Prostate gland (tissue), 2 donors: ENCODE data around the gene BTBD9. TPM values are rescaled to one million over a fixed set of nuclear protein-coding genes. Genes with fewer than 3 reads are reported as not detected.
A peak's percentile ranks its signal among the peaks of the same experiment; 100 is the strongest.
"Not testable (repeated sequence)": the region's sequence is repeated elsewhere in the genome, so short reads cannot be mapped to it uniquely, and the experiment has no call there.

Experiments used
- DNase-seq: peaks from one replicate; pipeline ENCODE4 v3.0.0-alpha.2; 2019; ENCODE audit warnings: low spot score
- H3K27ac ChIP-seq, 2 donors: fragments of 200-600 bp; sonication (generic); 2 replicates each; pipeline ENCODE4 v1.5.1; 2017 to 2019
- H3K27me3 ChIP-seq: fragments of 200-600 bp; sonication (generic); replicated peaks from 2 replicates; pipeline ENCODE4 v1.5.1; 2019; ENCODE audit not compliant: insufficient read depth
- H3K36me3 ChIP-seq, 2 donors: fragments of 200-600 bp; sonication (generic); 1 replicate in 1 of 2; 2 replicates in 1 of 2; pipeline versions ENCODE4 v1.5.1 to v1.8.1; 2017 to 2019
- H3K4me1 ChIP-seq: fragments of 200-600 bp; sonication (generic); replicated peaks from 2 replicates; pipeline ENCODE4 v1.5.1; 2019
- H3K4me3 ChIP-seq, 2 donors: fragments of 200-600 bp; sonication (generic); 2 replicates each; pipeline ENCODE4 v1.5.1; 2017 to 2019
- H3K9me3 ChIP-seq: fragments of 200-600 bp; sonication (generic); 2 replicates; pipeline ENCODE4 v1.5.1; 2017
- CTCF ChIP-seq, 4 experiments: fragments of 200-600 bp in 2 of 4; fragments of 450-650 bp in 2 of 4; sonication (generic) in 2 of 4; IDR thresholded peaks; 1 replicate in 3 of 4; 2 replicates in 1 of 4; pipeline ENCODE4 v1.5.1; 2016 to 2019; ENCODE audit warnings: antibody characterized with exemption in 4 of 4, mild to moderate bottlenecking in 2 of 4, moderate library complexity in 2 of 4
- POLR2A ChIP-seq: fragments of 450-650 bp; IDR thresholded peaks from one replicate; pipeline ENCODE4 v1.6.1; 2016; ENCODE audit warnings: antibody characterized with exemption, mild to moderate bottlenecking
- POLR2AphosphoS5 ChIP-seq: sonication (generic); formaldehyde crosslinking; IDR thresholded peaks from one replicate; pipeline ENCODE4 v1.6.1; 2017; ENCODE audit warnings: antibody characterized with exemption
- WGBS: methylation state at CpG from one replicate; pipeline ENCODE4 v1.1.5; 2018; 5-methylcytosine and 5-hydroxymethylcytosine counted together
- intact Hi-C: fragments of 100-400 bp; cut with DNase I; formaldehyde crosslinking; loops from one replicate; pipeline ENCODE4 v1.14.2; 2022
- small RNA-seq, 2 donors: library from RNA; depleted of rRNA; stranded (forward); fragments of <200 nt; gene quantifications; one replicate each; pipeline ENCODE3, GENCODE V24; 2016
- total RNA-seq, 2 donors: library from RNA; depleted of rRNA; stranded (reverse); fragments of >200 nt; gene quantifications; one replicate each; pipeline ENCODE4 v1.1.0, GENCODE V29; 2016

BTBD9 gene
- total RNA-seq, 2 donors from 2014 or later, result 11.2 to 17.4 TPM

GRCh38 chr6:38127284-38127683 lies 512.4 kb downstream of the BTBD9 start:
- intact Hi-C loops, result no loop called here
- 98% methylated on average over 4 of the region's 4 CpGs for WGBS

GRCh38 chr6:38124224-38124926 lies 515.4 kb downstream of the BTBD9 start:
- H3K27ac ChIP-seq, result peak overlapping the region in 1 of 2 donors; percentile 31
- H3K4me3 ChIP-seq, H3K36me3 ChIP-seq, H3K27me3 ChIP-seq, H3K9me3 ChIP-seq, H3K4me1 ChIP-seq, DNase-seq, intact Hi-C loops: not testable (repeated sequence)
- WGBS, result 98% methylated on average over 39 of the region's 40 CpGs

More at GRCh38 chr6:38127284-38127683, 512.4 kb downstream of the BTBD9 start:
- H3K27ac ChIP-seq, result no peak overlapping the region
- no peaks in the 10 kb centered on the region for H3K27me3 ChIP-seq
- no peaks in the 10 kb centered on the region for H3K4me1 ChIP-seq
- TF ChIP-seq POLR2AphosphoS5 (no peak), CTCF (IDR thresholded peaks at IDR 0.05) (no peak), POLR2A (no peak)
- H3K9me3 ChIP-seq, result no peaks in the 10 kb centered on the region
- no peaks in the 10 kb centered on the region for H3K36me3 ChIP-seq
- no peak overlapping the region for H3K4me3 ChIP-seq
- DNase-seq, result no peak

GRCh38 chr6:38119516-38119915 lies 520.2 kb downstream of the BTBD9 start:
- intact Hi-C loops, result no loop called here
- 32% methylated on average over 6 of the region's 6 CpGs for WGBS
- H3K4me1 ChIP-seq, result no peaks in the 10 kb centered on the region
- no peaks in the 10 kb centered on the region for H3K36me3 ChIP-seq
- no peaks in the 10 kb centered on the region for H3K27me3 ChIP-seq
- TF ChIP-seq POLR2AphosphoS5 (no peak), POLR2A (no peak), CTCF (IDR thresholded peaks at IDR 0.05) (no peak)
- H3K4me3 ChIP-seq, result no peak overlapping the region
- H3K27ac ChIP-seq, result no peak overlapping the region
- no peak for DNase-seq
- H3K9me3 ChIP-seq, result no peaks in the 10 kb centered on the region

GRCh38 chr6:38118791-38119365 lies 520.9 kb downstream of the BTBD9 start:
- Histone ChIP-seq H3K36me3 (no peaks in the 10 kb centered on the region), H3K9me3 (no peaks in the 10 kb centered on the region), H3K4me1 (no peaks in the 10 kb centered on the region), H3K4me3 (no peak overlapping the region), H3K27me3 (no peaks in the 10 kb centered on the region), H3K27ac (no peak overlapping the region)
- intact Hi-C loops, result no loop called here
- TF ChIP-seq POLR2A, result no peak
- no peak for TF ChIP-seq POLR2AphosphoS5
- no peak for TF ChIP-seq CTCF (IDR thresholded peaks at IDR 0.05)
- DNase-seq, result no peak
- WGBS, result 58% methylated on average over 2 of the region's 2 CpGs

Small RNA genes lying within 50 kb of the gene (small RNA-seq; reads per million reads assigned to genes)
- gene RF00019 (0 reads per million in 2 donors), gene RF00279 (0 reads per million in 2 donors)

Other genes starting within 250 kb of the BTBD9 start
- gene GLO1, start 63.2 kb upstream of the BTBD9 start, total RNA-seq, result 100 to 1,000 TPM in 1 of 2 donors, 10 to 100 TPM in 1; 93.7 to 176 TPM
- 1 to 10 TPM in 1 of 2 donors, under 1 TPM in 1; 0.36 to 3.6 TPM for gene DNAH8, start 75.4 kb upstream of the BTBD9 start, total RNA-seq